SK-N-SH treated with all-trans-retinoic acid at 6 μM for 48 hours (cell line): Measurements from ENCODE around the gene SARNP.

Source experiments
- CREB5 ChIP-seq: fragments of 250-450 bp; sonication (Bioruptor Pico); IDR thresholded peaks from 2 replicates; pipeline ENCODE4 v1.5.1; 2020; ENCODE audit warnings: low read depth, mild to moderate bottlenecking, moderate library complexity
- ESRRG ChIP-seq: fragments of 250-450 bp; sonication (Bioruptor Pico); IDR thresholded peaks from 2 replicates; pipeline ENCODE4 v1.6.1; 2021; ENCODE audit warnings: mild to moderate bottlenecking
- ISL1 ChIP-seq: fragments of 250-450 bp; sonication (Bioruptor Pico); IDR thresholded peaks from 2 replicates; pipeline ENCODE4 v2.1.2; 2022; ENCODE audit warnings: mild to moderate bottlenecking, moderate library complexity
- PATZ1 ChIP-seq: fragments of 250-450 bp; sonication (Bioruptor Pico); IDR thresholded peaks from 2 replicates; pipeline ENCODE4 v1.8.0; 2020; ENCODE audit warnings: mild to moderate bottlenecking, moderate library complexity, borderline replicate concordance
- PPARA ChIP-seq: fragments of 250-450 bp; sonication (Bioruptor Pico); IDR thresholded peaks from 2 replicates; pipeline ENCODE4 v1.5.0; 2020; ENCODE audit warnings: mild to moderate bottlenecking, borderline replicate concordance
- RARB ChIP-seq: fragments of 250-450 bp; sonication (Bioruptor Pico); IDR thresholded peaks from 2 replicates; pipeline ENCODE4 v1.8.0; 2021; ENCODE audit warnings: mild to moderate bottlenecking, moderate library complexity
- TCF4 ChIP-seq: fragments of 250-450 bp; sonication (Bioruptor Pico); IDR thresholded peaks from 2 replicates; pipeline ENCODE4 v1.8.0; 2021; ENCODE audit warnings: mild to moderate bottlenecking, moderate library complexity, borderline replicate concordance
- ZFP3 ChIP-seq: fragments of 250-450 bp; sonication (Bioruptor Pico); IDR thresholded peaks from 2 replicates; pipeline ENCODE4 v1.5.0; 2020; ENCODE audit warnings: mild to moderate bottlenecking, moderate library complexity
- ZFP30 ChIP-seq: fragments of 450-650 bp; formaldehyde crosslinking; IDR thresholded peaks from 2 replicates; pipeline ENCODE4 v1.5.0; 2022; ENCODE audit warnings: mild to moderate bottlenecking, moderate library complexity
- ZNF565 ChIP-seq: fragments of 450-650 bp; formaldehyde crosslinking; conservative IDR thresholded peaks from 2 replicates; pipeline ENCODE4 v1.5.0; 2020; ENCODE audit warnings: low read depth, mild to moderate bottlenecking, moderate library complexity
- ZNF70 ChIP-seq: fragments of 450-650 bp; formaldehyde crosslinking; IDR thresholded peaks from 2 replicates; pipeline ENCODE4 v1.5.0; 2020; ENCODE audit warnings: mild to moderate bottlenecking, moderate library complexity

GRCh38 chr12:55736780-55737580 lies 80.5 kb downstream of the SARNP start:
- TF ChIP-seq ISL1 (no peak), PATZ1 (CRISPR knock-in tag) (no peak), ZFP30 (no peak), PPARA (CRISPR knock-in tag) (no peak), TCF4 (CRISPR knock-in tag) (no peak), ZNF565 (CRISPR knock-in tag) (no peak), CREB5 (CRISPR knock-in tag) (no peak), ESRRG (CRISPR knock-in tag) (no peak), RARB (CRISPR knock-in tag) (no peak), ZFP3 (CRISPR knock-in tag) (no peak), ZNF70 (no peak)
